Endothelial cell (in vitro differentiated cells): ENCODE data around the gene SNX5. TPM values are rescaled to one million over a fixed set of nuclear protein-coding genes. Genes with fewer than 3 reads are reported as not detected.

ENCODE experiments used
- DNase-seq: peaks from one replicate; pipeline ENCODE4 v3.0.0; 2021; ENCODE audit warnings: low spot score
- H3K27ac Mint-ChIP-seq: one replicate; pipeline ENCODE4 v1.8.0; 2021; ENCODE audit warnings: mixed read lengths, inconsistent platforms; ENCODE audit not compliant: unreplicated experiment
- H3K27me3 Mint-ChIP-seq: one replicate; pipeline ENCODE4 v1.8.0; 2021; ENCODE audit warnings: mild to moderate bottlenecking, moderate library complexity, mixed read lengths, inconsistent platforms; ENCODE audit not compliant: unreplicated experiment
- H3K36me3 Mint-ChIP-seq: one replicate; pipeline ENCODE4 v1.8.0; 2021; ENCODE audit warnings: mild to moderate bottlenecking, low read depth, mixed read lengths, inconsistent platforms; ENCODE audit not compliant: unreplicated experiment
- H3K4me1 Mint-ChIP-seq: one replicate; pipeline ENCODE4 v1.8.0; 2021; ENCODE audit warnings: mild to moderate bottlenecking, mixed read lengths, inconsistent platforms; ENCODE audit not compliant: unreplicated experiment
- H3K4me3 Mint-ChIP-seq: one replicate; pipeline ENCODE4 v1.8.0; 2021; ENCODE audit warnings: mild to moderate bottlenecking, mixed read lengths, inconsistent platforms; ENCODE audit not compliant: unreplicated experiment
- H3K9me3 Mint-ChIP-seq: one replicate; pipeline ENCODE4 v1.8.0; 2021; ENCODE audit warnings: mixed read lengths, inconsistent platforms; ENCODE audit not compliant: unreplicated experiment
- total RNA-seq: library from RNA; stranded (reverse); fragmentation: NEBNext Ultra II Directional; extraction: Animal tissue kit (Norgen Biotek cat#: 25700); gene quantifications from one replicate; pipeline ENCODE4 v1.2.1, GENCODE V29; 2021; ENCODE audit not compliant: unreplicated experiment
- TF ChIP-seq, protein P1 (sequence below): fragments of 200-600 bp; sonication (generic); IDR thresholded peaks from one replicate; pipeline ENCODE4 v1.5.0; 2021; ENCODE audit warnings: antibody characterized with exemption; ENCODE audit not compliant: unreplicated experiment

The SNX5 gene
- total RNA-seq, 1 donor from 2014 or later: 61.7 TPM

DNA sequence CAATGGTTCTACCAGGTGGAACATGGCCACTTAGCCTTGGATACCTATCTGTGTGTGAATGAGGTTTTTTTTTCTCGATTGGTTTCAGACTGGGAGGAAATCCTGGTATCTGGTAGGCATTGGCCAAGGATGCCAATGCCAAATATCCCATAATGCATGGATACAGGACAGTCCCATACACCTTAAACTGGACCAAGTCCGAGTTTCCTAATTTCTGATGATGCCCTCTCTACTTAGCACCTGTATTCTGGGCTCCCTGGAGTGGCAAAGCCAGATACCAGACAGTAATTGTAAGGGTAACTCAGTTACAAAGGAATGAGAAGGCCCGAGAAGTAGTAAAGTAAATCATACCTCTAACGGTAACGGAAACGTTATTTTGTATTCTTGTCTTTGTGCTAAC is 17.9 kb downstream of the SNX5 start:
- H3K4me3 Mint-ChIP-seq: no peak overlapping the region
- peaks cover 58% of the 10 kb centered on the region for H3K36me3 Mint-ChIP-seq
- H3K4me1 Mint-ChIP-seq: no peaks in the 10 kb centered on the region
- DNase-seq: no peak
- H3K27me3 Mint-ChIP-seq: peaks cover 3% of the 10 kb centered on the region
- TF ChIP-seq, protein P1, sequence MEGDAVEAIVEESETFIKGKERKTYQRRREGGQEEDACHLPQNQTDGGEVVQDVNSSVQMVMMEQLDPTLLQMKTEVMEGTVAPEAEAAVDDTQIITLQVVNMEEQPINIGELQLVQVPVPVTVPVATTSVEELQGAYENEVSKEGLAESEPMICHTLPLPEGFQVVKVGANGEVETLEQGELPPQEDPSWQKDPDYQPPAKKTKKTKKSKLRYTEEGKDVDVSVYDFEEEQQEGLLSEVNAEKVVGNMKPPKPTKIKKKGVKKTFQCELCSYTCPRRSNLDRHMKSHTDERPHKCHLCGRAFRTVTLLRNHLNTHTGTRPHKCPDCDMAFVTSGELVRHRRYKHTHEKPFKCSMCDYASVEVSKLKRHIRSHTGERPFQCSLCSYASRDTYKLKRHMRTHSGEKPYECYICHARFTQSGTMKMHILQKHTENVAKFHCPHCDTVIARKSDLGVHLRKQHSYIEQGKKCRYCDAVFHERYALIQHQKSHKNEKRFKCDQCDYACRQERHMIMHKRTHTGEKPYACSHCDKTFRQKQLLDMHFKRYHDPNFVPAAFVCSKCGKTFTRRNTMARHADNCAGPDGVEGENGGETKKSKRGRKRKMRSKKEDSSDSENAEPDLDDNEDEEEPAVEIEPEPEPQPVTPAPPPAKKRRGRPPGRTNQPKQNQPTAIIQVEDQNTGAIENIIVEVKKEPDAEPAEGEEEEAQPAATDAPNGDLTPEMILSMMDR: no peak
- H3K27ac Mint-ChIP-seq: no peak overlapping the region
- H3K9me3 Mint-ChIP-seq: no peaks in the 10 kb centered on the region

DNA sequence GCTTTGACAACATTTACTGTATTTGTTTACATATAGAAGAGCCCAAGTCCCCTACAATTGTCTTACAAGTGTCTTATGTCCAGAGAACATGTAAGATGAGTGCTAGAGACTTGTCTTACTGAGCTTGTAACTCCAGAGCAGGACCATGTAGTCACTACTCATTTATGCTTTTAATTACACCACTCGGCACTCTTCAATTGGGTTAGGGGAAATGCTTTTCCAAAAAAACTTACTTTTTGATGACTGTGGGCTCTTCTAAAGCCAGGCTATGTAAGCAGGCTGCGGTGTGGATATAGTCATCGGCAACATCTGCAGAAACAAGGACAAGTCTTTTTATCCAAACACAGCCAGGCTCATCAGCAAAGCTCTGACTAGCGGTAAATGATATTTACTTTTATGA is 18.7 kb downstream of the SNX5 start:
- TF ChIP-seq, protein P1: no peak
- Mint-ChIP-seq H3K36me3 (peaks cover 54% of the 10 kb centered on the region), H3K9me3 (no peaks in the 10 kb centered on the region), H3K27ac (no peak overlapping the region), H3K4me3 (no peak overlapping the region), H3K27me3 (peaks cover 4% of the 10 kb centered on the region), H3K4me1 (no peaks in the 10 kb centered on the region)
- DNase-seq: no peak

DNA sequence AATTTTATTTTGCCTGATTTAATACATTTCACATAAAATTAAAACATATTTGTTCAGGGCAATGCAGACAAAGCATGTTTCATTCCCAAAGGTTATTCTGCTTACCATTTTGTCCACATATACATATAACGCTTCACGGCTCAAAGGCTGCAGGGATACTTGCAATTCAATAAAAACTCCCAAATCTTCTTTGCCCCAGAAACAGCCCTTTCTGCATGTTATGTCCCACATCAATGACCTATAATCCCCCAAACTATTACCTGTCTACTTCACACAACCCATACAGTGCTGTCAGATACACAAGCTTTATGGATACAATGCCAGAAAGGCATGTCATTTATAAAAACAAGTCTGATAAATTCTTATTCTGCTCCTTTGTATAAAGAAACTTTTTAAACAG is 20.2 kb downstream of the SNX5 start:
- H3K4me3 Mint-ChIP-seq: no peak overlapping the region
- no peaks in the 10 kb centered on the region for H3K9me3 Mint-ChIP-seq
- H3K4me1 Mint-ChIP-seq: no peaks in the 10 kb centered on the region
- H3K27ac Mint-ChIP-seq: no peak overlapping the region
- no peak for DNase-seq
- TF ChIP-seq, protein P1: no peak
- peaks cover 4% of the 10 kb centered on the region for H3K27me3 Mint-ChIP-seq
- H3K36me3 Mint-ChIP-seq: peaks cover 52% of the 10 kb centered on the region

DNA sequence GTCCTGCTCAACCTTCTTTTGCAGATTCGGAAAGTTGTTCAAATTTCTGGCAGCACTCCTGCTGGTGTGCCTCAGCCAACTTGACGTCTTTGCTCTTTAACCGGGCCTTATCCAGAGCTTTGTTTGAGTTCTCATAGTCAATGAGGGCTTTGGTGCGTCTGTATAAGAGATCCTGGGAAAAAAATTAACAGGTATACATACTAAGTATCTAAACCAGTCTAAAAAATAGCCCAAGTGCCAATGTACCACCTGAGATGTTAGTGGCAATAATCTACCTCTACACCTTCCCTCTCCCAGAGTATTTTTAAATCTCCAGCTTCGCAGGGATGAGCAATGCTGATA is 21.1 kb downstream of the SNX5 start:
- no peak overlapping the region for H3K27ac Mint-ChIP-seq
- DNase-seq: no peak
- peaks cover 3% of the 10 kb centered on the region for H3K27me3 Mint-ChIP-seq
- TF ChIP-seq, protein P1: no peak
- H3K9me3 Mint-ChIP-seq: no peaks in the 10 kb centered on the region
- H3K4me3 Mint-ChIP-seq: no peak overlapping the region
- H3K4me1 Mint-ChIP-seq: no peaks in the 10 kb centered on the region
- H3K36me3 Mint-ChIP-seq: peaks cover 47% of the 10 kb centered on the region

DNA sequence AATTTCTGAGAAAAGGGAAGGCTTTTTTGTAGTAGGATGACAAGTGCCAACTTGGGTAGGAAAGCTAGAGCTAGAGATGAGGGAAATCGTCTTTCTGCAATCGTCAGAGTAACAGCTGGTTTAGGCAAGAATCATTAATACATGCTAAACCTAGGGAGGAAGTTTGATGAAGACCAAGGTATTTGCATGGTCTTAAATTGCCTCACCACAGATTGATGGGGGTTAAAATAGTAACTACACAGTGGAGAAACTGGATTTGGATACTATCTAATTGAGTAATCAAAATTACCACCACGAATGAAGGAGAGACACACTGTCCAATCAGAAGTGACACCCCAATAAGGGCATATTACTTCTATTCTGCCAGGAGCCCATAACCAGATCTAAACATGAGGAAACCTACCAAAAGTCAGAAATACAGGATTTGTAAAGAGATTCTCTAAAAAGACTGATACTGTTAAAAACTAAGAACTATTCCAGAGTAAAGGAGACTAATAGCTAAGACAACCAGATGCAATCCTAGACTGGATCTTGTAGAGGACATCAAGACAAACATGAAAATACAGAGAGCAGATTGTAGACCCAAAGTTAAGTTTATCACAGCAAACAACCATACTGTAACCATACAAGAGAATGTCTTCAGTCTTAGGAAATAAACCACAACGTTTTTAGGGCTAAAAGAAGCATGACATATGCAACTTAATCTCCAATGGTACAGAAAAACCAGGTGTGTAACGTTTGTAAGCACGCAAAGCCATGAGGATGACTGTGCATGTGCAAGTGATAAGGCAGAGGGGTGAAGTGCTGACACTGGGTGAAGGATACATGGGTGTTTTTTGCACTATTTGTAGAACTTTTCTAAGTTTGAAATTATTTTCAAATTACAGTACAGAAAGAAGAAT is 21.8 kb downstream of the SNX5 start:
- Mint-ChIP-seq H3K27ac (no peak overlapping the region), H3K4me1 (no peaks in the 10 kb centered on the region), H3K9me3 (no peaks in the 10 kb centered on the region), H3K4me3 (no peak overlapping the region), H3K27me3 (peaks cover 3% of the 10 kb centered on the region), H3K36me3 (peaks cover 49% of the 10 kb centered on the region)
- no peak for DNase-seq
- TF ChIP-seq, protein P1: no peak
